Effector memory CD4-positive, alpha-beta T cell (primary cell): Measurements from ENCODE around the gene LHPP.
"Not testable (repeated sequence)": the region's sequence is repeated elsewhere in the genome, so short reads cannot be mapped to it uniquely, and the experiment has no call there.

Experiments
- DNase-seq, 3 donors: peaks; one replicate each; pipeline ENCODE4 v3.0.0-alpha.2; 2020
- H3K27ac ChIP-seq: 2 replicates; pipeline ENCODE4 v1.7.0; 2013; ENCODE audit warnings: mild to moderate bottlenecking, low read length, moderate library complexity; ENCODE audit not compliant: insufficient read depth, poor library complexity, severe bottlenecking
- H3K27me3 ChIP-seq: replicated peaks from 2 replicates; pipeline ENCODE4 v1.7.0; 2013; ENCODE audit warnings: mild to moderate bottlenecking, low read length; ENCODE audit not compliant: insufficient read depth, control insufficient read depth, poor library complexity, severe bottlenecking
- H3K36me3 ChIP-seq: 2 replicates; pipeline ENCODE4 v1.7.0; 2013; ENCODE audit warnings: mild to moderate bottlenecking, low read length, moderate library complexity; ENCODE audit not compliant: control insufficient read depth, insufficient read depth
- H3K4me1 ChIP-seq: 2 replicates; pipeline ENCODE4 v1.7.0; 2013; ENCODE audit warnings: low read length, mild to moderate bottlenecking; ENCODE audit not compliant: control insufficient read depth, insufficient read depth, poor library complexity, severe bottlenecking
- H3K4me3 ChIP-seq: 2 replicates; pipeline ENCODE4 v1.7.0; 2013; ENCODE audit warnings: low read length, low read depth, mild to moderate bottlenecking; ENCODE audit not compliant: insufficient read depth, poor library complexity, severe bottlenecking
- H3K9me3 ChIP-seq: 2 replicates; pipeline ENCODE4 v1.7.0; 2013; ENCODE audit warnings: mild to moderate bottlenecking, low read length, moderate library complexity; ENCODE audit not compliant: control insufficient read depth

The LHPP gene

GRCh38 chr10:124541076-124541903, 79.7 kb downstream of the LHPP start:
- Histone ChIP-seq H3K4me3 (no peak overlapping the region), H3K9me3 (no peaks in the 10 kb centered on the region), H3K36me3 (no peaks in the 10 kb centered on the region), H3K27me3 (no peaks in the 10 kb centered on the region), H3K4me1 (peaks cover 13% of the 10 kb centered on the region), H3K27ac (no peak overlapping the region)
- DNase-seq: no peak

- H3K36me3 ChIP-seq: no peaks in the 10 kb centered on the region
- H3K27ac ChIP-seq: no peak overlapping the region
- DNase-seq: no peak
- no peak overlapping the region for H3K4me3 ChIP-seq
- H3K27me3 ChIP-seq: no peaks in the 10 kb centered on the region
- no peaks in the 10 kb centered on the region for H3K9me3 ChIP-seq
- H3K4me1 ChIP-seq: peaks cover 13% of the 10 kb centered on the region
Observed at GRCh38 chr10:124542336-124542735, 80.7 kb downstream of the LHPP start.

- no peaks in the 10 kb centered on the region for H3K27me3 ChIP-seq
Observed at GRCh38 chr10:124543146-124543545, 81.5 kb downstream of the LHPP start.

GRCh38 chr10:124543971-124544370, 82.3 kb downstream of the LHPP start:
- Histone ChIP-seq H3K27me3 (no peaks in the 10 kb centered on the region), H3K36me3 (no peaks in the 10 kb centered on the region), H3K27ac (no peak overlapping the region), H3K4me3 (no peak overlapping the region), H3K9me3 (no peaks in the 10 kb centered on the region), H3K4me1 (peaks cover 13% of the 10 kb centered on the region)
- no peak for DNase-seq

More at GRCh38 chr10:124543146-124543545, 81.5 kb downstream of the LHPP start:
- Histone ChIP-seq H3K9me3 (no peaks in the 10 kb centered on the region), H3K4me1 (peaks cover 13% of the 10 kb centered on the region), H3K27ac (no peak overlapping the region), H3K4me3 (no peak overlapping the region), H3K36me3 (no peaks in the 10 kb centered on the region)
- no peak for DNase-seq

GRCh38 chr10:124544711-124545110, 83.1 kb downstream of the LHPP start:
- H3K27ac ChIP-seq: no peak overlapping the region
- no peaks in the 10 kb centered on the region for H3K9me3 ChIP-seq
- no peak overlapping the region for H3K4me3 ChIP-seq
- DNase-seq: no peak
- H3K27me3 ChIP-seq: no peaks in the 10 kb centered on the region
- H3K36me3 ChIP-seq: no peaks in the 10 kb centered on the region
- peaks cover 13% of the 10 kb centered on the region for H3K4me1 ChIP-seq

GRCh38 chr10:124545351-124546054, 83.9 kb downstream of the LHPP start:
- Histone ChIP-seq H3K4me3 (no peak overlapping the region), H3K4me1 (peaks cover 8% of the 10 kb centered on the region), H3K27ac (no peak overlapping the region), H3K9me3 (no peaks in the 10 kb centered on the region), H3K36me3 (no peaks in the 10 kb centered on the region), H3K27me3 (no peaks in the 10 kb centered on the region)
- DNase-seq: no peak

- H3K4me3 ChIP-seq: no peak overlapping the region
- no peaks in the 10 kb centered on the region for H3K27me3 ChIP-seq
- DNase-seq: no peak
- H3K36me3 ChIP-seq: no peaks in the 10 kb centered on the region
- H3K9me3 ChIP-seq: no peaks in the 10 kb centered on the region
- H3K4me1 ChIP-seq: peaks cover 8% of the 10 kb centered on the region
- H3K27ac ChIP-seq: no peak overlapping the region
Observed at GRCh38 chr10:124546055-124546369, 84.4 kb downstream of the LHPP start.

GRCh38 chr10:124546957-124547646, 85.5 kb downstream of the LHPP start:
- no peaks in the 10 kb centered on the region for H3K27me3 ChIP-seq
- H3K9me3 ChIP-seq: no peaks in the 10 kb centered on the region
- no peak overlapping the region for H3K4me3 ChIP-seq
- no peaks in the 10 kb centered on the region for H3K36me3 ChIP-seq
- peaks cover 8% of the 10 kb centered on the region for H3K4me1 ChIP-seq
- no peak for DNase-seq
- no peak overlapping the region for H3K27ac ChIP-seq

GRCh38 chr10:124547647-124548168, 86.1 kb downstream of the LHPP start:
- Histone ChIP-seq H3K27ac (no peak overlapping the region), H3K36me3 (no peaks in the 10 kb centered on the region), H3K4me1 (peaks cover 8% of the 10 kb centered on the region), H3K27me3 (no peaks in the 10 kb centered on the region), H3K4me3 (no peak overlapping the region), H3K9me3 (no peaks in the 10 kb centered on the region)
- no peak for DNase-seq

- H3K4me3 ChIP-seq, H3K27me3 ChIP-seq, H3K4me1 ChIP-seq, H3K36me3 ChIP-seq, DNase-seq, H3K9me3 ChIP-seq, H3K27ac ChIP-seq: not testable (repeated sequence)
Observed at GRCh38 chr10:124549171-124549570, 87.5 kb downstream of the LHPP start.
